ENCODE measurements around the gene SRCIN1.
A peak's percentile ranks its signal among the peaks of the same experiment; 100 is the strongest.

Gene SRCIN1

DNA sequence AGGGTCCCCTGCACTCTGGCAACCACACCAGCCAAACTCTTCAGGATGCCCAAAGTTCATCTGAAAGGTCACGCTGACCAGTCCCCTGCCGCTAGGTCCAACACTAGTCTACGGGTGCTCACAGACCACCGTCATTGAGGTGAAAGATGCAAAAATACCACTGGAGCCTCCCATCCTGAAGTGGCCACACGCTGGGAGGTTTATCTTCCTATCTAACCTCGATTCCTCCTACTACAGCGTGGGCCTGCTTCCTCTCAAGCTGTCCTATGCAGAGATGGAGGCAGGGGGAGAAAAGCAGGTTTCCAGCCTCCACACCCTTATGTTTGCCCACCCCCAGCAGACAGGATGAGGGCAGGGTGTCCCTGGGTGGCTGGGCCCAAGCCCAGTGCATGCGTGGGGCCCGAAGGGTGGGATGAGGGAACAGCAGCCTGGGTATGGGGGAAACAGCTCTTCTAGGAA lies 6.3 kb downstream of the SRCIN1 start:
- no peaks in the 10 kb centered on the region for H3K9me3 ChIP-seq
- H3K4me3 ChIP-seq = no peak overlapping the region
- H3K4me1 ChIP-seq = peaks cover 14% of the 10 kb centered on the region
- in situ Hi-C loops (cut with MboI; ENCODE audit: low sequenced_read_pairs) = no loop called here
- no peak for DNase-seq (ENCODE audit: low spot score in 2 of 2)
- peaks cover 8% of the 10 kb centered on the region; the same call in 1 of the 2 replicates for H3K27me3 ChIP-seq (ENCODE audit: low read depth)
- no peaks in the 10 kb centered on the region for H3K36me3 ChIP-seq (replicated peaks)

DNA sequence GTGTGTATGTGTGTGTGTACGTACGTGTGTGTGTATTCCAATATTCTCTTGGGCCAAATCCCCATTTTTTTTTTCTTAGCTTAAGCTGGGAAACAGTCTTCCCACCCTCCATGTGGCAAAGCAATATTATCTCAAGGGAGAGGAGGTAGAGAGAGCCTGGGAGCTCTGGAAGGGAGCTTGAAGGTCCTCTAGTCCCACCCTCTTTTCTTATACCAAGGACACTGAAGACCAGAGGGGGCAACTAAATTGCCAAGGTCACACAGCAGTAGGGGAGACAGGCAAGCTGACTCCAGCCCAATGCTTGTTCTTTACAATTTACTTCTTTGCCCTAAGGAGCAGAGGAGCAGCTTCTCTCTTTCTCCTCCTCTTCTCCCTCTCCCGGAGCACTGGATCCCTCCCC lies 6.8 kb downstream of the SRCIN1 start:
- Histone ChIP-seq H3K4me3 (no peak overlapping the region), H3K9me3 (no peaks in the 10 kb centered on the region), H3K27me3 (ENCODE audit: low read depth) (peaks cover 8% of the 10 kb centered on the region; the same call in 1 of the 2 replicates), H3K4me1 (peaks cover 14% of the 10 kb centered on the region), H3K36me3 (replicated peaks) (no peaks in the 10 kb centered on the region)
- in situ Hi-C loops (cut with MboI; ENCODE audit: low sequenced_read_pairs) = no loop called here
- DNase-seq (ENCODE audit: low spot score in 2 of 2) = no peak

DNA sequence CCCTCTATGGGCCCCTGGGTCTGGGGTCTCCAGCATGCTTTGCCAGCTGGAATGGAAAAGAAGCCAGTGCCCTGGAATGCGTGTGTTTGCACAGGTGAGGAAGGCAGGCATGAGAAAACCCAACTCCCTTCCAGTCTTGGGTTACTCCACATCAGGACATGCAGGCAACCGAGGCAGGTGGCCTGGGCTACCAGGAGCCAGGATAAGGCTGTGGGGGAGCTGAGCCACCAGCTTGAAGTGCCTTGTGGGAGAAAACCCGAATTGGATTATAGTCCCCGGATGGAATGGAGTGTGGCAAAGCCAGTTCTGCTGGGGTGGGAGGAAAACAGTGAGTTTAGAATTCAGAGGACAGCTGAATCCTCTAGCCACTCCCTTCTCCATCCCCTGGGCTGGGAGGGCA lies 7.2 kb downstream of the SRCIN1 start:
- DNase-seq (ENCODE audit: low spot score in 2 of 2) = peak; percentile 73 to 88
- Histone ChIP-seq H3K36me3 (replicated peaks) (no peaks in the 10 kb centered on the region), H3K4me1 (peaks cover 14% of the 10 kb centered on the region), H3K27me3 (ENCODE audit: low read depth) (peaks cover 8% of the 10 kb centered on the region), H3K4me3 (no peak overlapping the region), H3K9me3 (no peaks in the 10 kb centered on the region)
- in situ Hi-C loops (cut with MboI; ENCODE audit: low sequenced_read_pairs) = no loop called here

DNA sequence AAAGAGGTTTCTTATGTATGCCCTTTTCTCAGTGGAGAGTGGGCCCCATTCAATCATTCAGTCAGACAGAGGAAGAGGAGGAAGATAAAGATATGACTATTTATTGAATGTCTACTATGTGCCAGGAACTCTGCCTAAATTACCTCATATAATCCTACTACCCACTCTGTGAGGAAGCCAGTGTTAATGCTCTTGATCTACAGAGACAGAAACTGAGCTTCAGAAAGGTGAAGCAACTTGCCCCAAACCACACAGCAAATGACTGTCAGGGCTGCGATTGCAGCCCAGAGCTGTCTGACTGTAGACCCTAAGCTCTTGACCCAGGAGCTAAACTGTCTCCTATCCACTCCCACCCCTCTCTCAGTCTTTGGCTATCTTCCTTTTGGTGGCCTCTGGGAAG lies 8.4 kb downstream of the SRCIN1 start:
- in situ Hi-C loops (cut with MboI; ENCODE audit: low sequenced_read_pairs) = no loop called here

DNA sequence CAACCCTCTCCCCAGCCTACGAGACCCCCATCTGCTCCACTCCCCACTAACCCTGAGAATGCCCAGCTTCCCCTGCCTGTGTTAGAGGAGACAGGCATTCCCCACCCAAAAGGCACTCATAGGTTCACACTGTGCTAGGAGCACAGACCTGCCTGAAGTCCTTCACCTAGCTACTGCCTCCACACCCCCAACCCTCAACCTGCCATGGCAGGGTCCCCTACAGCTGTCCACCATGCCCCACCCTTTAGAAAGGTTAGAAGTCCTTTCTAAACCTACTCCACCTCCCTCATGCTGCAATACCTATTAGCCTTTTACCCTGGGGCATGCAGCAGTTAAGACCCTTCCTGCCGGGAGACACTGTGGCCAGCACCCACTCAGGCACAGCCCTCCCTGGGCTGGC lies 9.1 kb downstream of the SRCIN1 start:
- no peaks in the 10 kb centered on the region for H3K9me3 ChIP-seq
- H3K4me3 ChIP-seq = no peak overlapping the region
- no peak for DNase-seq (ENCODE audit: low spot score in 2 of 2)
- peaks cover 6% of the 10 kb centered on the region for H3K4me1 ChIP-seq
- H3K27me3 ChIP-seq (ENCODE audit: low read depth) = peaks cover 8% of the 10 kb centered on the region
- in situ Hi-C loops (cut with MboI; ENCODE audit: low sequenced_read_pairs) = no loop called here
- no peaks in the 10 kb centered on the region for H3K36me3 ChIP-seq (replicated peaks)

More for the DNA sequence above, 8.4 kb downstream of the SRCIN1 start:
- peaks cover 8% of the 10 kb centered on the region for H3K27me3 ChIP-seq (ENCODE audit: low read depth)
- H3K36me3 ChIP-seq (replicated peaks) = no peaks in the 10 kb centered on the region
- no peak overlapping the region for H3K4me3 ChIP-seq
- no peak for DNase-seq (ENCODE audit: low spot score in 2 of 2)
- H3K4me1 ChIP-seq = peaks cover 13% of the 10 kb centered on the region
- H3K9me3 ChIP-seq = no peaks in the 10 kb centered on the region

DNA sequence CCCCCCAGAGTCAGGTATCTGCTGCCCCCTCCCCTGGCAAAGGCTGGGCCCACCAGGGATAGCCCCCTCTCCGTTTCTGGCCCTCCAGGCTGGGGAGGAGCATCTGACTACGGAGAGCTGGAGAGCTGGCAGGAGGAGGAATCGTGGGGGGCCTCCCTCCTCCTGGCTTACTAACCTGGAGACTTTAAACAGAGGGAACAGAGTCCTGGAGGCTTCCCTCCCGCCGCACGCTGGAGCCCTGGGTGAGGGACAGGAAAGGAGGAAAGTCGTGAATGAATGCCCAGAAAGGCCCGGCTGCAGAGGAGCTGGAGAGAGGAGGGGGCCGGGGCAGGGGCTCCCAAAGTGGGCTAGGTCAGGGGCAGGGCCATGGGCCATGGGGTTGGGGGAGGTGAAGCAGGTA lies 9.9 kb downstream of the SRCIN1 start:
- Histone ChIP-seq H3K27me3 (ENCODE audit: low read depth) (peaks cover 8% of the 10 kb centered on the region), H3K4me1 (no peaks in the 10 kb centered on the region; the same call in 1 of the 2 replicates), H3K9me3 (no peaks in the 10 kb centered on the region), H3K4me3 (no peak overlapping the region), H3K36me3 (replicated peaks) (no peaks in the 10 kb centered on the region)
- no peak for DNase-seq (ENCODE audit: low spot score in 2 of 2)
- in situ Hi-C loops (cut with MboI; ENCODE audit: low sequenced_read_pairs) = no loop called here

DNA sequence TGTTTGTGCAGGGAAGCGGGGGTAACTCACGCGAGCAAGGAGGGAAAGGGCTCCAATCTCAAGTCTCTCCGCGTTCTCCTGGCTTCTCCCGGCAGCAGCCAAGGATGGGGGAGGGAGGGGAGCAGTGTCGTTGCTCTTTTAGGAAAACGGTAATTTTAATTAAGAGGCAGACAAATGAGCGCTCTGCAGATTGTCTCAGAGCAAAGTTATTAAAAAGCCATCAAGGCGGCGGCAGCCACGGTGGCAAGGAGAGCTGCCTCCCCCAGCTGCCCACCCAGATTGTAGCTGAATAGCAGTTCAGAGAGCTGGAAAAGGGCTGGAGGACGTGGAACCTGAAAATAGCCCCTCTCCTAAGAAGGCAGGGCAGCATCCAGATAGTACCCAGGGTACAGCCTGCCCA lies 11.6 kb downstream of the SRCIN1 start:
- in situ Hi-C loops (cut with MboI; ENCODE audit: low sequenced_read_pairs) = no loop called here
- H3K27me3 ChIP-seq (ENCODE audit: low read depth) = peaks cover 8% of the 10 kb centered on the region
- no peak for DNase-seq (ENCODE audit: low spot score in 2 of 2)
- H3K36me3 ChIP-seq (replicated peaks) = no peaks in the 10 kb centered on the region
- no peak overlapping the region for H3K4me3 ChIP-seq
- H3K4me1 ChIP-seq = no peaks in the 10 kb centered on the region
- H3K9me3 ChIP-seq = no peaks in the 10 kb centered on the region

DNA sequence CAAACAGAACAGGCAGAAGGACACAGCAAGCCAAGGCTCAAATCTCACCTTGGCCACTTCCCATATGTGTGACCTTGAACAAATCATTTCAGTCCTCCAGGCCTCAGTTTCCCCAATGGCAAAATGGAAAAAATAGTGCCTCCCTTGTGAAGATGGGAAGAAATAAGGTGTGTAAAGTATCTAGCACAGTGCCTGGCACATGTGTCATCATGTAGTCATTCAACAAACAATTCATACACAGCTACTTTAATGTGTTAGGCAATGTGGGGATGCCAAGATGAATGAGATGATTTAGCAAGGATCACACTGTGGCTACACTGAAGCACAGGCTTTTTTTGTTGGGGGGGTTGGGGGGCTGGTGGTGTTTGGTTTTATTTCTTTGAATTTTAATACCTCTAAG lies 13.3 kb downstream of the SRCIN1 start:
- Histone ChIP-seq H3K9me3 (no peaks in the 10 kb centered on the region), H3K36me3 (replicated peaks) (no peaks in the 10 kb centered on the region), H3K4me1 (no peaks in the 10 kb centered on the region), H3K4me3 (no peak overlapping the region), H3K27me3 (ENCODE audit: low read depth) (peaks cover 1% of the 10 kb centered on the region)
- no peak for DNase-seq (ENCODE audit: low spot score in 2 of 2)
- in situ Hi-C loops (cut with MboI; ENCODE audit: low sequenced_read_pairs) = no loop called here

DNA sequence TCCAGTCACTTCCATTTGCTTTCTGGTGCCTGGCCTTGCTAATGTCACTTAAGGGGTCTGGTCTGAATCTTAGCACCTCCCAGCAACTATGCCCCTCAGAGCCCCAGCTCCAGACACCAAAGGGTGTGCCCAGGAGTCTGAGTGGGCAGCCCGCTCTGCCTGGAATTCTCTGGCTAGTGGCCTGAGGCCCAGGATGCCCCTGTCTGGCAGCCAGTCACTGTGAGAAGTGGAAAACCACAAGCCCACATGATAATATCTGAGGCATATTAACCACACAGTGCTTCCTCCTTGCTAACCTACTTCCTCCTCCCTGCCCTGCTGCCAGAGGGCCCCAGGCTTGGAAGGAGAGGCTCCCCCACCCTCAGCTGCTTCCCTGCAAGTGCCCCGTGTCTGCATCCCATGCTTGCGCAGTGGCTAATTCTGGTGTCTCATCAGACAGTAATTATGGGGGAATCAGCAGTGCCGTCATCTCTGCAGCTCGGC lies 14.0 kb downstream of the SRCIN1 start:
- no peak for DNase-seq (ENCODE audit: low spot score in 2 of 2)
- no peaks in the 10 kb centered on the region; the same call in none of the 2 replicates for H3K27me3 ChIP-seq (ENCODE audit: low read depth)
- in situ Hi-C loops (cut with MboI; ENCODE audit: low sequenced_read_pairs) = no loop called here
- H3K4me3 ChIP-seq = no peak overlapping the region
- no peaks in the 10 kb centered on the region for H3K4me1 ChIP-seq
- H3K9me3 ChIP-seq = no peaks in the 10 kb centered on the region
- H3K36me3 ChIP-seq (replicated peaks) = no peaks in the 10 kb centered on the region

DNA sequence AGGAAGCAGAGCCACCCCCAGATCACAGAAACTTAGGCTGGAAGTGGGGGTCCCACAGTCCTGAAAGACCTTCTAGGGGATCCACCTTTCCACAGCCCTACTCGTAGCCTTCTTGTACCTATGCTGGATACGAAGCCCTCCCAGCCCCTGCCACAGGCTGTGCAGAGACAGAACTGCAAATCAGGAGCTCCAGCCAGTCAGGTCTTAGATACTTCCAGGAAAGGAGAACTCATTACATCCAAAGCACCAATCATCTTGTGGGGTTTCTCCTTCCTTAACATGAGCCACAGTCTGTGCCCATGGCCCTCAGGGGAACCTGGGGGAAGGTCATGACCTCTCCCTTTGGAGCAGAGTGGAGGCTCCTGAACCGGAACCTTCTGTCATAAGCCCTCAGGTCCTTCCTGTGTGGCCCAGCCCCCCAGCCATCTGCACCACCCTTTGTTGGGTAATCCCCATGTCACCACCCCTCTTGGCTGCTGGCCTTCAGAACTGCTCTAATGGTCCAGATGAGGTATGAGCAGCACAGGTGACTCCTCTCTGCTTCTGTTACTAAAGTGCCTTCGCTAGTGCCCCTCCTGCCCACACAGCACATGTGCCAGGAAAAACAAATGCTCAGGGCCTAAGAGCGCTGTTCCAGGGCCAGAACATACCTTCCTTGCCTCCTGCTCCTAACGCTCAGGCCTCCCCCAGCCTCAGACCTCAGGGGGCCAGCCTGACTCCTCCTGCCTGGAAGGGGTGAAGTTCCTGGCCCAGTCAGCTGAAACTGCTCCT lies 14.6 kb downstream of the SRCIN1 start:
- in situ Hi-C loops (cut with MboI; ENCODE audit: low sequenced_read_pairs) = no loop called here
- no peaks in the 10 kb centered on the region for H3K4me1 ChIP-seq
- no peak overlapping the region for H3K4me3 ChIP-seq
- no peaks in the 10 kb centered on the region; the same call in none of the 2 replicates for H3K27me3 ChIP-seq (ENCODE audit: low read depth)
- no peak for DNase-seq (ENCODE audit: low spot score in 2 of 2)
- no peaks in the 10 kb centered on the region for H3K9me3 ChIP-seq
- no peaks in the 10 kb centered on the region for H3K36me3 ChIP-seq (replicated peaks)

DNA sequence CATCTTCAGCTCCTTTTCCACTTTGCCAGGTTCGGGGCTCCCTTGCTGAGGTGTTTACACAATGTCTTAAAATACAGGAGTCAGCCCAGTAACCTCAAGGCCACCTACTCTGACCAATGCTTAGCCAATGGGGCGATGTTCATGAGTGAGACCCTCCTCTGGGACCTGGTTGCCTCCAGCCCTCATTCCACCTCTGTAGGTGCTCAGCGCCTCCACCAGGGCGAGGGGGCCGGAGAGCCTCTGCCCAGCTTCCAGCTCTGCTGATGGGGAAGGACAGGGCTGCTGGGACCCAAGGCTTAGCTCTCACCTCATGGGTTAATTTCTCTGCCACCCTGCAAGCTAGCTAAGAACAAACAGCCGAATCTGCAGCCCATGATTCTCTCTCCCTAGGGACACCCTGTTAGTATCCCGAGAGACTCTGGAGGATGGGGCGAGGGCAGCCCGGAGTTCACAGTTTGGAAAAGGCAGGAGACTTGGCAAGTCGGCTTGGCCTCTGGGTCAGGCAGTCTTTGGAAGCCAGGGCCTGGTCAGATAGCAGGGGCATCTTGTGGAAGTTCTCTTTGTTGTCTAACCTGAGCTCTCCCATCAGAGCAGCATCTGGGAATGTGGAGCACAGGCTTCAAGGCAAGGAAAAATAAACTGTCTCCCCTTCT lies 16.2 kb downstream of the SRCIN1 start:
- no peak for DNase-seq (ENCODE audit: low spot score in 2 of 2)
- in situ Hi-C loops (cut with MboI; ENCODE audit: low sequenced_read_pairs) = no loop called here

DNA sequence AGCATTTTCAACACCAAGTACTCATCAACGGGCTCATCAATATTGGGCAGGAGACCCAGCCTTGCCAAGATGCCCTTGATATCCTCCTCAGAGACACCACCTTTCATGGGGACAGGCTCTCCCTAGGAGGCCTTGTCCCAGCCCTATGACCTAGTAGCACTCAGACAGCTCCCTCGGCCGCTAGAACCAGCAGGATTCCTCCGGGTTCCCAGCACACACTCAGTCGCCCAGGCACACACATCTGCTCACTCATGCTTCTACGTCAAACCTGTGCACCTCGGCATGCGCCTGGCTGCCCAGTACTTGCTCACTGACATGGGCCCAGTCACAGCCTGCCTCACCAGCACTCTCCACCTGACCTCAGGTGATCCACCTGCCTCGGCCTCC lies 17.0 kb downstream of the SRCIN1 start:
- H3K27me3 ChIP-seq (ENCODE audit: low read depth) = no peaks in the 10 kb centered on the region; the same call in 1 of the 2 replicates
- H3K36me3 ChIP-seq (replicated peaks) = no peaks in the 10 kb centered on the region
- no peak for DNase-seq (ENCODE audit: low spot score in 2 of 2)
- H3K4me1 ChIP-seq = peaks cover 3% of the 10 kb centered on the region; the same call in 1 of the 2 replicates
- H3K4me3 ChIP-seq = no peak overlapping the region
- in situ Hi-C loops (cut with MboI; ENCODE audit: low sequenced_read_pairs) = no loop called here
- H3K9me3 ChIP-seq = no peaks in the 10 kb centered on the region

More for the DNA sequence above, 16.2 kb downstream of the SRCIN1 start:
- no peaks in the 10 kb centered on the region for H3K4me1 ChIP-seq
- no peaks in the 10 kb centered on the region; the same call in 1 of the 2 replicates for H3K27me3 ChIP-seq (ENCODE audit: low read depth)
- H3K4me3 ChIP-seq = no peak overlapping the region
- no peaks in the 10 kb centered on the region for H3K9me3 ChIP-seq
- no peaks in the 10 kb centered on the region for H3K36me3 ChIP-seq (replicated peaks)

DNA sequence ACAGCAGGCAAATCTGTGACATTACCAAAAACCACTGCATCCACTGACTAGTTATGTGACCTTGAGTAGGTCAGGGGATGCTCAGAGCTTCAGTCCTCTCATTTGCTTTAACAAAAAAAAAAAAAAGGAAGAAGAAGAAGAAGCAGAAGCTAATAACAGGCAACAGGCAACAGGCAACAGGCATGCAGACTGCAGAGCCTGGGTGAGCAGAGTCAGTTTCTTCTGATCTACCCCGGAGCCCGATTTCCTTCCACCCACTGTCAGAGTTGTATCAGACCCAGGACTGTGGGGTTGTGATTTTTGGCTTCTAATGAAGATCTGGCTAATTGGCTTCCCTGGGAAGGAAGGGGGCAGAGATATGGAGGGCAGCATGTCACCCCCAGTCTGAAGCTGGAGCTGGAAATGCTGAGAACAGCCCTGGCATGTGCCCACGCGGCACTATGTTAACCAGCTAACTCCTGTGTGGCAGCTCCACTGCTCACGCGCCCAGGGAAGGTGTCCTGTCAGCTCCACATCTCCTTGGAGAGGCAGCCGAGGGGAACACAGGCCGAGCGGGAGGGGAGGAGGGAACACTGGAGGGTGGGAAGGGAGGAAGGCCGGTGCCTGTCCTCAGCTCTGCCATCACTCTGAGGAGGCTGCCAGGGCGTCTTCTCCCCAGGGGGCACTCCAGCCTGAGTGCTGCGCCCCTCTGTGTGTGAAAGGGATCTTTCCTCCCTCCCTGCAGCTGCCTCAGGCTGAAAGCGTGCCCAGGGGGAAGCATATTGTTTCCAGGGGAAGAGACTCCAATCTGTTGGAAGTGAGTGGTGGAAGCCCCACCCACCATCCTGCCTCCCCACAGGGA lies 17.6 kb downstream of the SRCIN1 start:
- H3K27me3 ChIP-seq (ENCODE audit: low read depth) = no peaks in the 10 kb centered on the region; the same call in 1 of the 2 replicates
- no peak for DNase-seq (ENCODE audit: low spot score in 2 of 2)
- in situ Hi-C loops (cut with MboI; ENCODE audit: low sequenced_read_pairs) = no loop called here
- H3K36me3 ChIP-seq (replicated peaks) = no peaks in the 10 kb centered on the region
- peaks cover 3% of the 10 kb centered on the region; the same call in 1 of the 2 replicates for H3K4me1 ChIP-seq
- H3K9me3 ChIP-seq = no peaks in the 10 kb centered on the region
- no peak overlapping the region for H3K4me3 ChIP-seq

Measured in HAP-1 (cell line).